K562 (cell line): ENCODE data around the gene WARS2. TPM values are rescaled to one million over a fixed set of nuclear protein-coding genes. Genes with fewer than 3 reads are reported as not detected.

ENCODE experiments used
- ATAC-seq: fragments of 200-7000 bp; cut with Tn5 transposase; 3 replicates; pipeline ENCODE4 v1.9.1; 2020; ENCODE audit warnings: moderate library complexity
- BruUV-seq: library from RNA; stranded (reverse); fragments of 400-500 nt; replicated peaks from 2 replicates; lab custom pipeline; 2021; lab: Mats Ljungman, UMichigan
- CTCF ChIA-PET: fragments of 300-600 bp; formaldehyde crosslinking; extraction: SDS; loops from one replicate; lab custom pipeline; 2021; ENCODE audit warnings: low intra/inter-chr PET ratio; lab: Yijun Ruan, JAX
- POLR2A ChIA-PET: fragments of 300-600, 350-650 bp; sonication (Branson Sonifier 250); formaldehyde crosslinking; extraction: SDS; loops from one replicate; lab custom pipeline; 2021; ENCODE audit warnings: antibody characterized with exemption, inconsistent platforms; lab: Yijun Ruan, JAX
- DNase-seq, 4 experiments: peaks; one replicate each; pipeline versions ENCODE4 v3.0.0 to v3.0.0-alpha.2; 2011 to 2018; ENCODE audit warnings: low spot score in 3 of 4, mixed read lengths in 3 of 4; ENCODE audit errors: extremely low read depth in 1 of 4
- FAIRE-seq: peaks from 2 replicates; lab custom pipeline; 2011; peaks lifted over from hg19 to GRCh38; lab: Jason Lieb, UNC
- H2AFZ ChIP-seq: 2 replicates; pipeline ENCODE4 v1.6.0; 2011; ENCODE audit warnings: low read depth, low read length, control low read depth, inconsistent platforms
- H3K27ac ChIP-seq: fragments of 200-600 bp; 3 replicates; pipeline ENCODE4 v1.8.0; 2011; ENCODE audit warnings: low read depth, mild to moderate bottlenecking, control low read depth, inconsistent platforms, low read length, moderate library complexity, mixed read lengths; ENCODE audit errors: extremely low read depth
- H3K27me3 ChIP-seq, 2 experiments: fragments of 300-600 bp in 1 of 2; 2 replicates in 1 of 2; 3 replicates in 1 of 2; pipeline versions ENCODE4 v1.6.0 to v1.8.0; 2011; ENCODE audit warnings: inconsistent platforms in 2 of 2, low read length in 2 of 2, mild to moderate bottlenecking in 1 of 2, mixed read lengths in 1 of 2, moderate library complexity in 1 of 2; ENCODE audit not compliant: control insufficient read depth in 2 of 2, insufficient read depth in 2 of 2
- H3K36me3 ChIP-seq: fragments of 300-600 bp; 3 replicates; pipeline ENCODE4 v1.8.0; 2011; ENCODE audit warnings: mild to moderate bottlenecking, low read length, inconsistent platforms; ENCODE audit not compliant: control insufficient read depth, insufficient read depth
- H3K4me1 ChIP-seq, 2 experiments: fragments of 200-600 bp in 1 of 2; replicated peaks in 1 of 2; 2 replicates in 1 of 2; 3 replicates in 1 of 2; pipeline versions ENCODE4 v1.5.1 to v1.8.0; 2011; ENCODE audit warnings: inconsistent platforms in 2 of 2, low read length in 2 of 2, mild to moderate bottlenecking in 1 of 2, mixed read lengths in 1 of 2, moderate library complexity in 1 of 2; ENCODE audit not compliant: control insufficient read depth in 2 of 2, insufficient read depth in 2 of 2
- H3K4me2 ChIP-seq: 2 replicates; pipeline ENCODE4 v1.6.1; 2011; ENCODE audit warnings: low read length, control low read depth, inconsistent platforms, mixed read lengths; ENCODE audit not compliant: insufficient read depth
- H3K4me3 ChIP-seq: fragments of 200-600 bp; sonication (generic), shearing (Covaris generic); 2 replicates; pipeline ENCODE4 v1.5.1; 2016; ENCODE audit warnings: control low read depth, inconsistent platforms
- H3K79me2 ChIP-seq: fragments of 200-600 bp; 3 replicates; pipeline ENCODE4 v1.8.0; 2011; ENCODE audit warnings: low read length, inconsistent platforms; ENCODE audit not compliant: control insufficient read depth, insufficient read depth
- H3K9ac ChIP-seq, 2 experiments: 2 replicates each; pipeline versions ENCODE4 v1.6.0 to v1.6.1; 2011; ENCODE audit warnings: low read depth in 2 of 2, low read length in 2 of 2, control low read depth in 1 of 2, inconsistent platforms in 1 of 2, mild to moderate bottlenecking in 1 of 2, mixed read lengths in 1 of 2; ENCODE audit not compliant: insufficient read depth in 1 of 2
- H3K9me1 ChIP-seq: one replicate; pipeline ENCODE4 v1.6.0; 2011; ENCODE audit warnings: inconsistent platforms, mild to moderate bottlenecking, low read length, moderate library complexity; ENCODE audit not compliant: control insufficient read depth, insufficient read depth
- H3K9me3 ChIP-seq: replicated peaks from 2 replicates; pipeline ENCODE4 v1.5.1; 2011; ENCODE audit warnings: low read depth, low read length, inconsistent platforms; ENCODE audit not compliant: control insufficient read depth, insufficient read depth
- H4K20me1 ChIP-seq: replicated peaks from 2 replicates; pipeline ENCODE4 v1.6.1; 2011; ENCODE audit warnings: low read length, inconsistent platforms, mixed read lengths; ENCODE audit not compliant: control insufficient read depth, insufficient read depth
- ATF1 ChIP-seq, 2 experiments: fragments of 450-650 bp in 1 of 2; IDR thresholded peaks; 2 replicates each; pipeline ENCODE4 v1.6.1; 2016; ENCODE audit warnings: missing compliant biosample characterization in 1 of 2, missing genetic modification characterization in 1 of 2
- CBX3 ChIP-seq, 2 experiments: IDR thresholded peaks; 1 replicate in 1 of 2; 2 replicates in 1 of 2; pipeline ENCODE4 v1.6.1; 2012; ENCODE audit warnings: inconsistent platforms in 2 of 2, low read length in 2 of 2, borderline replicate concordance in 1 of 2, control low read depth in 1 of 2
- CTCF ChIP-seq, 3 experiments: IDR thresholded peaks in 2 of 3; conservative IDR thresholded peaks in 1 of 3; 2 replicates each; pipeline ENCODE4 v1.5.1; 2011 to 2012; ENCODE audit warnings: low read length in 3 of 3, mild to moderate bottlenecking in 3 of 3, control low read depth in 2 of 3, improper control_type of control experiment in 1 of 3, inconsistent platforms in 1 of 3, low read depth in 1 of 3, mixed read lengths in 1 of 3, moderate library complexity in 1 of 3; ENCODE audit not compliant: insufficient read depth in 2 of 3
- FOXP1 ChIP-seq: sonication (generic); formaldehyde crosslinking; IDR thresholded peaks from 2 replicates; pipeline ENCODE4 v1.8.0; 2022; ENCODE audit warnings: mild to moderate bottlenecking, missing genetic modification reagents
- GTF2E2 ChIP-seq: fragments of 200-800 bp; sonication (Bioruptor generic); IDR thresholded peaks from 2 replicates; pipeline ENCODE4 v1.6.1; 2016; ENCODE audit warnings: missing genetic modification characterization, missing compliant biosample characterization
- HEY1 ChIP-seq: fragments of 250-450 bp; sonication (Bioruptor Pico); IDR thresholded peaks from 2 replicates; pipeline ENCODE4 v1.5.0; 2020; ENCODE audit warnings: mild to moderate bottlenecking, moderate library complexity, borderline replicate concordance
- IRF9 ChIP-seq: fragments of 450-650 bp; IDR thresholded peaks from 2 replicates; pipeline ENCODE4 v1.6.1; 2016; ENCODE audit warnings: missing biosample characterization, missing genetic modification characterization
- PHTF2 ChIP-seq: fragments of 250-450 bp; sonication (Bioruptor Pico); IDR thresholded peaks from 2 replicates; pipeline ENCODE4 v1.5.0; 2021; ENCODE audit warnings: mild to moderate bottlenecking
- RBM34 ChIP-seq: fragments of 200-400 bp; formaldehyde crosslinking; IDR thresholded peaks from 2 replicates; pipeline ENCODE4 v1.6.1; 2018; ENCODE audit warnings: low read length, borderline replicate concordance; ENCODE audit not compliant: insufficient read depth
- SUPT5H ChIP-seq: fragments of 450-650 bp; IDR thresholded peaks from 2 replicates; pipeline ENCODE4 v1.6.1; 2016
- TAF7 ChIP-seq: fragments of 450-650 bp; IDR thresholded peaks from 2 replicates; pipeline ENCODE4 v1.6.1; 2016; ENCODE audit warnings: missing genetic modification characterization, missing compliant biosample characterization
- TRIM28 ChIP-seq: fragments of 450-650 bp; IDR thresholded peaks from 2 replicates; pipeline ENCODE4 v1.6.1; 2017
- ZBTB17 ChIP-seq: fragments of 450-650 bp; formaldehyde crosslinking; IDR thresholded peaks from 2 replicates; pipeline ENCODE4 v1.4.0; 2020; ENCODE audit warnings: mild to moderate bottlenecking
- ZC3H11A ChIP-seq: IDR thresholded peaks from 2 replicates; pipeline ENCODE4 v1.6.1; 2012; ENCODE audit warnings: low read depth, low read length, improper control_type of control experiment
- in situ Hi-C: fragments of 300-500 bp; cut with MboI; formaldehyde crosslinking; loops from 4 replicates; pipeline ENCODE4 v1.15.0; 2018; ENCODE audit warnings: inconsistent platforms, mixed read lengths
- intact Hi-C: fragments of 100-400 bp; cut with micrococcal nuclease; formaldehyde crosslinking; loops from 2 replicates; pipeline ENCODE4 v1.14.2; 2022
- polyA plus RNA-seq, 8 experiments: library from polyadenylated mRNA; depleted of rRNA in 4 of 8; stranded (reverse) in 5 of 8; unstranded in 3 of 8; fragments of >200 nt; fragmentation: Nextera tagmentation in 2 of 8; fragmentation: Illumina TruSeq in 1 of 8; extraction: Ambion mirVana in 2 of 8; extraction: Trizol in 1 of 8; gene quantifications; 2 replicates each; pipeline versions ENCODE4 v1.2.1 to v1.2.3, GENCODE V29; 2011 to 2014; ENCODE audit warnings: inconsistent platforms in 1 of 8, missing spikeins in 1 of 8
- total RNA-seq, 7 experiments: library from RNA; depleted of rRNA in 6 of 7; stranded (reverse); fragments of >200 nt in 6 of 7; fragmentation: Illumina TruSeq in 2 of 7; extraction: Trizol in 2 of 7; gene quantifications; 2 replicates each; pipeline versions ENCODE4 v1.2.1 to v1.2.3, GENCODE V29; 2011 to 2021; ENCODE audit warnings: low replicate concordance in 1 of 7

Gene WARS2
- total and polyA plus RNA-seq, 9 of the 15 experiments (the other 6 are each of a cell fraction or from before 2014, with no cell fraction given), result 5.7 to 18.0 (median 16.9) TPM

GRCh38 chr1:119099775-119100174 is 40.7 kb downstream of the WARS2 start:
- in situ Hi-C loops, result no loop called here
- Histone ChIP-seq H3K27ac (no peak overlapping the region), H3K36me3 (no peaks in the 10 kb centered on the region), H3K9ac (no peak overlapping the region), H4K20me1 (no peaks in the 10 kb centered on the region), H3K79me2 (no peaks in the 10 kb centered on the region), H3K4me2 (no peak overlapping the region), H3K4me1 (no peaks in the 10 kb centered on the region), H3K9me1 (no peaks in the 10 kb centered on the region), H3K4me3 (no peak overlapping the region), H2AFZ (no peak overlapping the region), H3K9me3 (no peaks in the 10 kb centered on the region), H3K27me3 (no peaks in the 10 kb centered on the region)
- no peak for DNase-seq
- no peak for ATAC-seq
- CTCF ChIA-PET, result no interaction called here
- POLR2A ChIA-PET, result no interaction called here
- TF ChIP-seq GTF2E2 (tag) (no peak), ATF1 (CRISPR knock-in tag; IDR thresholded peaks at IDR 0.05) (no peak), ATF1 (tag; IDR thresholded peaks at IDR 0.05) (no peak), TAF7 (tag) (no peak), RBM34 (no peak), TRIM28 (no peak), HEY1 (no peak), ZBTB17 (CRISPR knock-in tag) (no peak), CTCF (IDR thresholded peaks at IDR 0.05 in 2 of 3, conservative IDR thresholded peaks at IDR 0.05 in 1 of 3; ENCODE audit: insufficient read depth in 2 of 3, low read depth in 1 of 3, low read length in 3 of 3) (no peak), IRF9 (tag) (no peak), ZC3H11A (no peak), PHTF2 (CRISPR knock-in tag) (no peak), FOXP1 (CRISPR knock-in tag) (no peak), SUPT5H (no peak), CBX3 (IDR thresholded peaks at IDR 0.05; ENCODE audit: borderline replicate concordance in 1 of 2, low read length in 2 of 2) (no peak)
- no peak for FAIRE-seq
- no TSS peak for BruUV-seq
- intact Hi-C loops, result no loop called here
